Psoas muscle (tissue), 8 donors: Measurements from ENCODE around the gene SMIM20. TPM values are rescaled to one million over a fixed set of nuclear protein-coding genes. Genes with fewer than 3 reads are reported as not detected.

Experiments used
- ATAC-seq, 4 donors: fragments of 200-7000 bp; cut with Tn5 transposase; one replicate each; pipeline ENCODE4 v1.9.1; 2020; ENCODE audit warnings: moderate library complexity in 3 of 4, mild to moderate bottlenecking in 2 of 4
- DNase-seq, 2 donors: peaks; one replicate each; pipeline ENCODE4 v3.0.0-alpha.2; 2020
- H3K27ac ChIP-seq: fragments of 200-600 bp; one replicate; pipeline ENCODE4 v1.8.0; 2022
- H3K27me3 ChIP-seq, 3 donors: fragments of 200-600 bp in 1 of 3; one replicate each; pipeline versions ENCODE4 v1.6.1 to v1.8.0; 2013 to 2022; ENCODE audit warnings: low read length in 2 of 3, mild to moderate bottlenecking in 2 of 3, moderate library complexity in 1 of 3; ENCODE audit not compliant: insufficient read depth in 3 of 3
- H3K36me3 ChIP-seq, 2 donors: fragments of 200-600 bp in 1 of 2; one replicate each; pipeline versions ENCODE4 v1.6.1 to v1.8.0; 2013 to 2022; ENCODE audit warnings: low read depth in 1 of 2, mild to moderate bottlenecking in 1 of 2, moderate library complexity in 1 of 2; ENCODE audit not compliant: insufficient read depth in 1 of 2
- H3K4me1 ChIP-seq: fragments of 200-600 bp; one replicate; pipeline ENCODE4 v1.8.0; 2022
- H3K4me3 ChIP-seq: fragments of 200-600 bp; one replicate; pipeline ENCODE4 v1.8.0; 2022; ENCODE audit warnings: mild to moderate bottlenecking
- H3K9me3 ChIP-seq: fragments of 200-600 bp; one replicate; pipeline ENCODE4 v1.8.0; 2022
- WGBS, 3 donors: extraction: QIAGEN DNeasy Blood & Tissue Kit; methylation state at CpG; one replicate each; pipeline versions ENCODE4 v1.1.6 to v1.1.7; 2013; 5-methylcytosine and 5-hydroxymethylcytosine counted together
- intact Hi-C, 2 donors: fragments of 100-400 bp; cut with DNase I; formaldehyde crosslinking; loops; one replicate each; pipeline versions ENCODE4 v1.11.0 to v1.14.2; 2022
- polyA plus RNA-seq, 3 donors: library from polyadenylated mRNA; stranded (reverse); fragments of 200-250 nt; gene quantifications; one replicate each; pipeline ENCODE4 v1.2.3, GENCODE V29; 2013
- total RNA-seq, 4 donors: library from RNA; stranded (reverse); fragmentation: NEBNext Ultra II Directional in 2 of 4; extraction: Animal tissue kit (Norgen Biotek cat#: 25700) in 2 of 4; gene quantifications; one replicate each; pipeline versions ENCODE4 v1.2.1 to v1.2.4, GENCODE V29; 2021 to 2023
- TF ChIP-seq, protein P1 (sequence below): fragments of 200-600 bp; IDR thresholded peaks from one replicate; pipeline ENCODE4 v1.8.0; 2022; ENCODE audit warnings: antibody characterized with exemption
- donor health status: healthy with polysubstance abuse.
- donor health status: DM: no; HTN: no; CAD: no; lungs with moderate emphysema.
- donor health status: Bipolar disorder and iron deficiency.
- donor health status: healthy.
- donor health status: DM: yes; HTN: yes; CAD: no.
- donor health status: DM: no; HTN: no; CAD: no.
- donor health status: DM: no; HTN: no; CAD: no.
- donor health status: DM: yes; HTN: yes; CAD: no.

SMIM20 gene
- total and polyA plus RNA-seq, 7 donors = 30.9 to 100 (median 47.6) TPM

DNA sequence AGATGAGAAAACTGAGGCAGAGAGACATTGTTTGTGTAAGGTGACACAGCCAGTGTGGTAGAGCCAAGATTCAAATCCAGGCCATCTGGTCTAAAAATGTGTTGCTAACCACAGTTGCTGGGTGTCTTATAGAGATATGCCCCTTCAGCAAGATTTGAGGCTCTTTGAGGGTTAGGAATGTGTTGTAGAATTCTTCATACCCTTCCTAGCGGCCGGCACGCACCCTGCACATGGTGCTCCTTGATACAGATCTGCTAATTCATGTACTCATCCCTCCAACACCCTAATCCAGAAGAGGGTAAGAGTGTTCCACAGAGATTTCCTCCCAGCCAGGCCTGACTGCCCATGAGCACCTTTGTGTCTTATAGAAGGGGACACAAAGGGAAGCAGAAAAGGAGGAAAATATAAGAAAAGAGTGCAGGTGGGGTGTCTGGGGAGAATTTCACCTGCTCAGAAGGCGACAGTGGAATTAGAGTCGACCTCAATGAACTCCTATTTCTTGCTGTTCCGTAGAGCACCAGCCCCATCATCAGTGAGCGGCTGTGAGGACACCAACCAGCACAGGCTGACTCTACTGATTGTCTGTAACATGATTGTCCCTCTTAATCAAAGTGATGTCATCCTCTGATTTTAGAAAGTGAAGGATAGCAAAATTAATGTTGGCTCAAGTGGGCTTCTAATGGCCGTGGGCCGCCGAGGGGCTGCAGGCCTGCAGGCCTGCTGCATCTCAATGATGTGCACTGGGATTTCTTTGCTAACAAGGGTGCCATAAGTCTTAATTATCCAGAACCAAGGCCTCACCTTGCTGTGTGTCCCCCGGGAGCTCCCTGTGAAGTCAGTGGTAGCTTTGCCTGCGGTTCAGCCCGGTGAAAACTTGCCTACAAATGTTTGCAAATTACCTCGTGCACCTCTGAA lies 24.2 kb upstream of the SMIM20 start:
- 85 to 89% (median 86%) methylated on average over 14 of the region's 14 CpGs for WGBS, 3 donors
- no peaks in the 10 kb centered on the region for H3K9me3 ChIP-seq
- H3K36me3 ChIP-seq = no peaks in the 10 kb centered on the region
- H3K27me3 ChIP-seq = no peaks in the 10 kb centered on the region
- no peak overlapping the region for H3K27ac ChIP-seq
- ATAC-seq (no peak), DNase-seq (no peak)
- no peaks in the 10 kb centered on the region for H3K4me1 ChIP-seq
- no peak overlapping the region for H3K4me3 ChIP-seq
- intact Hi-C loops = no loop called here
- TF ChIP-seq, protein P1, sequence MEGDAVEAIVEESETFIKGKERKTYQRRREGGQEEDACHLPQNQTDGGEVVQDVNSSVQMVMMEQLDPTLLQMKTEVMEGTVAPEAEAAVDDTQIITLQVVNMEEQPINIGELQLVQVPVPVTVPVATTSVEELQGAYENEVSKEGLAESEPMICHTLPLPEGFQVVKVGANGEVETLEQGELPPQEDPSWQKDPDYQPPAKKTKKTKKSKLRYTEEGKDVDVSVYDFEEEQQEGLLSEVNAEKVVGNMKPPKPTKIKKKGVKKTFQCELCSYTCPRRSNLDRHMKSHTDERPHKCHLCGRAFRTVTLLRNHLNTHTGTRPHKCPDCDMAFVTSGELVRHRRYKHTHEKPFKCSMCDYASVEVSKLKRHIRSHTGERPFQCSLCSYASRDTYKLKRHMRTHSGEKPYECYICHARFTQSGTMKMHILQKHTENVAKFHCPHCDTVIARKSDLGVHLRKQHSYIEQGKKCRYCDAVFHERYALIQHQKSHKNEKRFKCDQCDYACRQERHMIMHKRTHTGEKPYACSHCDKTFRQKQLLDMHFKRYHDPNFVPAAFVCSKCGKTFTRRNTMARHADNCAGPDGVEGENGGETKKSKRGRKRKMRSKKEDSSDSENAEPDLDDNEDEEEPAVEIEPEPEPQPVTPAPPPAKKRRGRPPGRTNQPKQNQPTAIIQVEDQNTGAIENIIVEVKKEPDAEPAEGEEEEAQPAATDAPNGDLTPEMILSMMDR = no peak

DNA sequence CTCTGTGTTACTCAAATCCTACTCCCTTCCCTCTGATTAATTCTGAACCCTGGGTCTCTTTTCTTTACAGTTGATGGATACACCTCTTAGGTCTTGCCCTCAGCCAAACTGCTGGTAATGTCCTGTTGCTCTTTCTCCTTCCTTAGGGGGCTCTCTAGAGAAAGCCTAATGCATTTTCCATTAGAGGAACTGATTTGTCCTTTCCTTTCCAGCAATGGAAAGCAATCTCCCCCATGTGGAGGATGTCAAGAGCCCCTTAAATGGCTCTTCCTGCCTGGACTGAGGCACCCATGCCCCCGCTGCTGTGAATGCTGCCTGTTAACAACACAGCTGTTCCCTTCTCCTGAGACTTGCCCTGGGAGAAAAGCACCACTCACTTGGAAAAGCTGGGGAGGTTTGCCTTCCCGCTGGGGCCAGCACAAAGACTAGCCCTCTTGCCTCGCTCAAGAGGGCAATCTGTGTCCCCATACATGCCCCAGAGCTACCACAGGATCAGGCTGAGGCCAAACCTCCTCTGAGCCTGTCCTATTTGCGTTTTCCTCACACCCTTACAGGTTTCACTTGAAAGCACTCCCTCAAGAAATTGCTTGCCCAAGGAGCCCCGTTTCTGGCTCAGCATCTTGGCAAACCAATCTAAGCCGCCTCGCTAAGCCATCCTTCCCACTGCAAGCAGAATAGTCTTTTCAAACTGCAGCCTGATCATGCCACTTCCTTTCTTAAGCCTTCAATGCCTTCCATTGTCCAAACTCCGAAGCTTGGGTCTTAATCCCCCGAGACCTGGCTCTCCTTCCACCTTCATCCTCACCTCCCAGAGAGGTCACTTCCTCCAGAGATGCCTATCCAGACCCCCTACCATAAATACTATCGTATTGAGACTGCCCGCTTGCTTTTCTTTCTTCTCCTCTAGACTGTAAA lies 23.2 kb upstream of the SMIM20 start:
- intact Hi-C loops = no loop called here
- H3K9me3 ChIP-seq = no peaks in the 10 kb centered on the region
- WGBS, 3 donors = 57 to 62% (median 57%) methylated on average over 11 of the region's 11 CpGs
- DNase-seq (no peak), ATAC-seq (no peak)
- no peaks in the 10 kb centered on the region for H3K4me1 ChIP-seq
- no peak overlapping the region for H3K4me3 ChIP-seq
- H3K36me3 ChIP-seq = no peaks in the 10 kb centered on the region
- no peaks in the 10 kb centered on the region for H3K27me3 ChIP-seq
- no peak overlapping the region for H3K27ac ChIP-seq
- TF ChIP-seq, protein P1 = no peak

DNA sequence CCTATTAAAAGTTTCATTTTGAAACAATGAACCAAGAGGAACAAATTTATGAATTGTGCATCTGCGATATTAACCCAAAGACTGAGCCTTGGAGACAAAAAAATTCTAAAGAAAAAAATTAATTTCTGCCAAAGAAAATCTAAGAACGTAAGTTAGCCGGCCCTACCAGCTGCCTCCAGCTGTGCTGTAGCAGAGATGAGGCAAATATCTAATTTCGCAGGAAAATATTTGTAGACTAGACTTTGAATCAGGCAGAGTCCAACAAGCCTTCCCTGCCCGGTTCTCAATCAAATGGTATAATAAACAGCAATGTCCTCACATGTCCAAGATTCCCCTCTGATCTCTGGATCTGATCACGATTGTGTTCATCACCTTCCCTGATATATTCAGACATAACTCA lies 21.2 kb upstream of the SMIM20 start:
- intact Hi-C loops = no loop called here
- no peak overlapping the region for H3K4me3 ChIP-seq
- H3K36me3 ChIP-seq = no peaks in the 10 kb centered on the region
- TF ChIP-seq, protein P1 = no peak
- no peaks in the 10 kb centered on the region for H3K9me3 ChIP-seq
- H3K4me1 ChIP-seq = no peaks in the 10 kb centered on the region
- DNase-seq (no peak), ATAC-seq (no peak)
- no peaks in the 10 kb centered on the region for H3K27me3 ChIP-seq
- WGBS, 3 donors = 34 to 46% (median 37%) methylated on average over 6 of the region's 6 CpGs
- H3K27ac ChIP-seq = no peak overlapping the region

DNA sequence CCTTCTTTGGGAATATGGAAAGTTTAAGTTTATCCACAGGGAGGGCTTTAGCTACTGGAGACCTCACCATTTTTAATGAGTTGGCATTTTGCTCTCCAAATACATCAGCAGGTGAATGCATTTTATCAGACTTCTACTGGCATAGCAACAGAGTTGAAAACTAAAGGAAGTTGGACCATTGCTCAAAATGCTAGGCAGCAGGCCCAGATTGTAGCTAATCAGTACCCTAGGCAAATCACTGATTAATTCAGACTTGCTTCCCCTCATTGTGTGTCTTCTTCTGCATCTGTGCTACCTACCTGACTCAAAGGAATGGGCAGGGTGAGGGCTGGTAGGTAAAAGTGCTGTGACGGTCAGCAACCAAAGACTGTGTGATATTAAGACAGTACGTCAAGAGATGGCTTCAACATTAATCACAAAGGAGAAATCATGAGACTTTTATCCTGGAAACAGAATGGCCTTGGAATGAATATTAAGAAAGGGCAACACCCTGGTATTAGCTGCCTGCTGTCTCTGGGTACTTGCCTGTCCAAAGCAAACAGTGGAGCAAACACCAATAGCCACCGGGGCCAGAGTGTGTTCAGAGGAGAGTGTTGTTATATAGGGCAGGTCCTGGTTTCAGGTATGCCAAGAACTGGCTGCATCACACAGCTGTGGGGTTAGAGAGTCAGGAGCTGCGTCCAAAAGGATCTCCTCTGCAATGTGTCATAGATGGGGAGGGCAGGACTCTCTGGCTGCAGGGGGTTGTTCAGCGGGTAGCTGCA lies 17.1 kb upstream of the SMIM20 start:
- Histone ChIP-seq H3K27ac (no peak overlapping the region), H3K4me3 (no peak overlapping the region), H3K9me3 (no peaks in the 10 kb centered on the region), H3K4me1 (no peaks in the 10 kb centered on the region), H3K36me3 (no peaks in the 10 kb centered on the region), H3K27me3 (no peaks in the 10 kb centered on the region)
- intact Hi-C loops = no loop called here
- DNase-seq (no peak), ATAC-seq (no peak)
- 82 to 90% (median 85%) methylated on average over 5 of the region's 5 CpGs for WGBS, 3 donors
- TF ChIP-seq, protein P1 = no peak
